NCI-H2107 (cell line): Measurements from ENCODE around the gene ZBTB20.
"Not testable (repeated sequence)": the region's sequence is repeated elsewhere in the genome, so short reads cannot be mapped to it uniquely, and the experiment has no call there.

ENCODE experiments used
- DNase-seq: peaks from one replicate; lab custom pipeline; 2025; lab: John Stamatoyannopoulos, UW

ZBTB20 gene

GRCh38 chr3:115147329-115148141 is 447 bp upstream of the ZBTB20 start:
- peak; percentile 100 for DNase-seq

GRCh38 chr3:115146032-115146417 is 1.1 kb downstream of the ZBTB20 start:
- DNase-seq: peak; percentile 44

GRCh38 chr3:115141033-115141757 is 5.9 kb downstream of the ZBTB20 start:
- DNase-seq: no peak

GRCh38 chr3:115139072-115139471 is 8.0 kb downstream of the ZBTB20 start:
- DNase-seq: no peak

- no peak for DNase-seq
Measured at GRCh38 chr3:115134648-115135347, 12.3 kb downstream of the ZBTB20 start.

GRCh38 chr3:115127208-115127607 is 19.9 kb downstream of the ZBTB20 start:
- no peak for DNase-seq

GRCh38 chr3:115120597-115120996 is 26.5 kb downstream of the ZBTB20 start:
- DNase-seq: no peak

- no peak for DNase-seq
Measured at GRCh38 chr3:115113367-115113766, 33.7 kb downstream of the ZBTB20 start.

- DNase-seq: no peak
Measured at GRCh38 chr3:115111632-115112031, 35.5 kb downstream of the ZBTB20 start.

- no peak for DNase-seq
Measured at GRCh38 chr3:115110830-115111229, 36.3 kb downstream of the ZBTB20 start.

- not testable (repeated sequence) for DNase-seq
Measured at GRCh38 chr3:115110066-115110465, 37.0 kb downstream of the ZBTB20 start.

- DNase-seq: no peak
Measured at GRCh38 chr3:115108614-115109013, 38.5 kb downstream of the ZBTB20 start.

- no peak for DNase-seq
Measured at GRCh38 chr3:115102046-115102445, 45.0 kb downstream of the ZBTB20 start.

- no peak for DNase-seq
Measured at GRCh38 chr3:115100806-115101205, 46.3 kb downstream of the ZBTB20 start.

- DNase-seq: no peak
Measured at GRCh38 chr3:115099986-115100571, 47.0 kb downstream of the ZBTB20 start.

GRCh38 chr3:115099134-115099985 is 47.7 kb downstream of the ZBTB20 start:
- no peak for DNase-seq

GRCh38 chr3:115098354-115099073 is 48.6 kb downstream of the ZBTB20 start:
- no peak for DNase-seq

GRCh38 chr3:115095236-115095635 is 51.9 kb downstream of the ZBTB20 start:
- DNase-seq: no peak

- peak; percentile 33 for DNase-seq
Measured at GRCh38 chr3:115092220-115092791, 54.8 kb downstream of the ZBTB20 start.

GRCh38 chr3:115090712-115091111 is 56.4 kb downstream of the ZBTB20 start:
- no peak for DNase-seq
